GM21619 (cell line): ENCODE data around the gene C1orf167.

Experiments used
- ATAC-seq: cut with Tn5 transposase; IDR thresholded peaks from one replicate; pipeline ENCODE4 v1.9.1; 2021; ENCODE audit not compliant: unreplicated experiment

C1orf167 gene

DNA sequence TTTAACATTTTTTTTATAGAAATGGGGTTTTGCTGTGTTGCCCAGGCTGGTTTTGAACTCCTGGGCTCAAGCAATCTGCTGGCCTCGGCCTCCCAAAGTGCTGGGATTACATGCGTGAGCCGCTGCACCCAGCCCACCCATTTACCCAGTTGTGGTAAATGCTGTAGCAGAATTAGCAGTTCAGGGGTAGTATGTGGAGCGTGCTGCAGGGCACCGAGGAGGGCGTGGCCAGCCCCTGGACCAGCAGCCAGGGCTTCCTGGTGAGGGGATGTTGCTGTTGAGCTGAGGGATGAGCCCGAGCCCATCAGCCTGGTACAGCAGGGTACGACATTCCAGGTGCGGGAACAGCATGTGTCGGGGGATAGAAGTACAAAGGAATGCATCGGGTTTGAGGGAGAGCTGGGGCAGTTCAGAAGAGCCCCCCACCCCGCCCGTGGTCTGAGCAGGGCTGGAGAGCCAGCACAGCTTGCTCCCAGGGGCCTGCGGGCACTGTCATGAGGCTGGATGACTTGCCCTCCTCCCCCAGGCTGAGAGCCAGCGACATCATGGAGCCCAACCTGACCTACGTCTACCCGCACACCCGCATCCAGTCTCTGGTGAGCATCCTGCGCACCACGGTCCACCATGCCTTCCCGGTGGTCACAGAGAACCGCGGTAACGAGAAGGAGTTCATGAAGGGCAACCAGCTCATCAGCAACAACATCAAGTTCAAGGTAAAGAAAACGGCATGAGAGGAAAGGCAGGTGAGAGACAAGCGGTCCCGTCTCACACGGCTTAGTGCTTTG, 73.6 kb downstream of the C1orf167 start:
- ATAC-seq = no peak

DNA sequence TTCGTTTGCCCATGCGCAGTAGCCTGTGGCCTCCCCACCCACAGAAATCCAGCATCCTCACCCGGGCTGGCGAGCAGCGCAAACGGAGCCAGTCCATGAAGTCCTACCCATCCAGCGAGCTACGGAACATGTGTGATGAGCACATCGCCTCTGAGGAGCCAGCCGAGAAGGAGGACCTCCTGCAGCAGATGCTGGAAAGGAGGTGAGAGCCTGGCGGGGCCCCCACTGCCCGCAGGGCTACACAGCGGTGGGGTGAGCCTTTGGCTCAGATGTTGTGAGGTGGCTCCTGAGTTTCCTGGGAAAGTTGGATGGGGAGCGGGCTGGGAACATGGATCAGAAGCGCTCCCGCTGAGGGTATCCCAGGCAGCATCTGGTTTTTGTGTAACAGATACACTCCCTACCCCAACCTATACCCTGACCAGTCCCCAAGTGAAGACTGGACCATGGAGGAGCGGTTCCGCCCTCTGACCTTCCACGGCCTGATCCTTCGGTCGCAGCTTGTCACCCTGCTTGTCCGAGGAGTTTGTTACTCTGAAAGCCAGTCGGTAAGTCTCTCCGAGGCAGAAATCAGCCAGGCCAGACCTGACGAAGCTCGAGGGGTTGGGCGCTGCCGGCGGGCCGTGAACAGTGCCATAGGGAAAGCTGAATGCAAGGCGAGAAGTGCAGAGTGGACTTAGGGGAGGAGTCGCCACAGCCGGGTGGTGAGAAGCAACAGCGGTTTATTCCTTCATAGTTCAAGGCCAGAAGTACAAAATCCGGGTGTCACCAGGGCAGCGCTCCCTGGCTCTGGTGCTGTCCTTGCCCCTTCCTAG, 75.2 kb downstream of the C1orf167 start:
- no peak for ATAC-seq

DNA sequence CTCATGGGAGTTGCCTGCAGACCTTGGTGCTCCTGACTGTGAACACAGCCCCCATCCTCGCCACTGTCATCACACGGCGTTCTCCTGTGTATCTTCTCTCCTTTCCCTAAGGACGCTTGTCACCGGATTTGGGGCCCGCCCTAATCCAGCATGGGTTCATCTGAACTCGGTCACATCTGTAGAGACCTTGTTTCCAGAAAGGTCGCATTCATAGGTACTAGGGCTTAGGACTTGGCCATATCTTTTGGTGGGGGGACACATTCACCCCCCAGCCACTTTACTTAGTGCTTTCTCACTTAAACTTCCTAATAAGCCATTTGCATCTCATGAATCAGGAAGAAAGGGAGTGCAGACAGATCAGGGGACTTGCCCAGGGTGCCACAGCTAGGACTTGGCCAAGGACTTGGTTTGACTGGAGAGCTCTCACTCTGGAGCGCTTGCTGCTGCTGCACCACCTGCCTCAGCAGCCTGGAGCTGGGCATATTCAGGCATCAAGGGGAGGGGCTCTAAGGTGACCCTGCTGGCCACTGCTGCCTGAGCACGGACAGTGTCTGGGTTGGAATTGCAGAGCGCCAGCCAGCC, 75.9 kb downstream of the C1orf167 start:
- ATAC-seq = no peak

DNA sequence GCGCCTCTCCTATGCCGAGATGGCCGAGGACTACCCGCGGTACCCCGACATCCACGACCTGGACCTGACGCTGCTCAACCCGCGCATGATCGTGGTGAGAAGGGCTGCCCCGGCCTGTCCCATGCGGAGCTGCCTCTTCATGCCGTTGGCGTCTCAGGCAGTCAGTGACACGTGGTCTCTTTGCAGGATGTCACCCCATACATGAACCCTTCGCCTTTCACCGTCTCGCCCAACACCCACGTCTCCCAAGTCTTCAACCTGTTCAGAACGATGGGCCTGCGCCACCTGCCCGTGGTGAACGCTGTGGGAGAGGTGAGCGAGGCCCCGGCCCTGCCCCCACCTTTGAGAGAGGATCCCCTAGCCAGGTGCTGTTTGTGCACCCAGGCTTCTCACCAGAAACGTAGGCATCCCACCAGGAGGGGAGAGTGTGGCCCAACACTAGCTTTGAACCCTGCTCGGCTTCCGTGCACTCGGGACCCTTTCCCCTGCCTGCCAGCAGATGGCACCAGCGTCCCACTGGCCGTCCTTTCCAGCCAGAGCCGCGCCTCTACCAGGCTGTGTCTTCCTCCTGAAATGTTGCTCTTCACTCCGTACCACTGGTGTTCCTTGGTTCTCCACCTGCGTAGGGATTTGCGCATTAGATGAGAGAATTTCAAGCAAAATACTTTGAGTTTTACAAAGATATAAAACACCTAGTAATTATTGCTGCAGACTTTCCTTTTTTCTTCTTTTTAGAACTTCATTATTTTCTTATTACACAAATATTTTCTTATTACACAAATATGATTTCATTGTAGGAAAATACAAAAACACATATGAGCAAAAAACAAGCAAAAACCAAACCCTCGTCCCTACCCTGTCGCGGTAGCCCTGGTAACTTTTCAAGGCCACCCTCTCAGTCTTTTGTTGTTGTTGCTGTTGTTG, 76.6 kb downstream of the C1orf167 start:
- no peak for ATAC-seq
